H1 (cell line): ENCODE results near the gene CLEC2D. TPM values are rescaled to one million over a fixed set of nuclear protein-coding genes. Genes with fewer than 3 reads are reported as not detected.

Experiments
- E2F6 ChIP-seq: IDR thresholded peaks from 2 replicates; pipeline ENCODE4 v1.6.1; 2012; ENCODE audit warnings: inconsistent platforms
- POLR2A ChIP-seq, 2 experiments: IDR thresholded peaks; 1 replicate in 1 of 2; 2 replicates in 1 of 2; pipeline ENCODE4 v1.6.1; 2011; ENCODE audit warnings: low read depth in 2 of 2, low read length in 2 of 2, mild to moderate bottlenecking in 2 of 2; ENCODE audit errors: control extremely low read depth in 1 of 2
- RFX5 ChIP-seq: IDR thresholded peaks from 2 replicates; pipeline ENCODE4 v1.6.1; 2011; ENCODE audit warnings: low read depth, low read length, improper control_type of control experiment, borderline replicate concordance
- polyA plus RNA-seq, 7 experiments: library from polyadenylated mRNA; depleted of rRNA in 3 of 7; stranded (reverse) in 5 of 7; unstranded in 2 of 7; fragments of >200 nt in 5 of 7; fragments of 200-250 nt in 2 of 7; gene quantifications; 1 replicate in 5 of 7; 2 replicates in 1 of 7; 4 replicates in 1 of 7; pipeline versions ENCODE4 v1.2.1 to v1.2.3, GENCODE V29; 2011 to 2013; ENCODE audit warnings: missing spikeins in 2 of 7, mixed read lengths in 2 of 7
- total RNA-seq: library from RNA; stranded (reverse); fragmentation: NEBNext Ultra II Directional; extraction: Animal tissue kit (Norgen Biotek cat#: 25700); gene quantifications from 2 replicates; pipeline ENCODE4 v1.2.1, GENCODE V29; 2021

Gene CLEC2D
- total and polyA plus RNA-seq, 2 of the 8 experiments (the other 6 are each of a cell fraction or from before 2014, with no cell fraction given), result 4.2 to 6.2 TPM

DNA sequence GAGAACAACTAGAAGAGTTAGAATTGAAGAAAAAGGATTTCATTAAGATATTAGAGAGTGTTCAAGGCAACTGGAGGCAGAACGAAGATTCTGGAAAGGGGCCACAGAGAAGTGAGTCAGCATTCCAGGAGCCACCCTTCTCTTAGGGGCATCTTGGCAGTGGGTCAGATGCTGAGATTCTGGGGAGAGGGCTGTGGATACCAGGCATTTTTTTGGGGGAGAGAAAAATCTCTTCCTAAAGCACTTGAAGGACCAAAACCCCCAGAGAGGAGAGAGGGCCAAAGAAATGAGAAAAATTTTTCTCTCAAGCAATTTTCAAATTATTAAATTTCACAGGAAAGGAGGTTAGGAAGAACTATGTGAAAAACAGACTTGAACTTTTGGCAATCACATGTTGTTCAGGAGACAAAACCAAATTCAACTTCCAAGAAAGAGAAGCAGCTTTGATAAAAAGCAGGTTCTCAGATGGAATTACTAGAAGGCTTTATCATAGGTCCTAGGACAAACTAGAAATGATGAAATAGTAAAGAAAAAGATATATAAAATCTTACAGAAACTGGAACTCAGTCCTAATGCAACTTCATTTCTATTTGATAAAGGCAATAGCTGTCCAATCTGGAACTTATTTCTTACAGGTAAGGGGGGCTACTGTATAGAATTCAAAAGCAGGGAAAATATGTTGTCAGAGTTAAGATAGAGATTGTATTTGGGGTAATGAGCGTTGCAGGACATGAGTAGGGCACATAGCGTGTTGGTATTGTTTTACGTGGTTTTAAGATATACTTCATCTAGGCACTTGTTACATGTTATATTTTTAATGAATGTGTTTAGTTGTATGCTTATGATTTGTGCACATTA, 1.1 kb upstream of the CLEC2D start (continued):
- TF ChIP-seq POLR2A (IDR thresholded peaks at IDR 0.05; ENCODE audit: control extremely low read depth in 1 of 2, low read depth in 2 of 2, low read length in 2 of 2), result no peak
- TF ChIP-seq E2F6, result no peak
- TF ChIP-seq RFX5, result no peak
